Measurements from ENCODE around the gene SSBP4. TPM values are rescaled to one million over a fixed set of nuclear protein-coding genes. Genes with fewer than 3 reads are reported as not detected.

The SSBP4 gene
- total and polyA plus RNA-seq, 2 experiments from 2014 or later: 44.4 to 52.0 TPM

GRCh38 chr19:18392417-18392816, 26.8 kb upstream of the SSBP4 start:
- peaks cover 27% of the 10 kb centered on the region for H3K27me3 Mint-ChIP-seq (ENCODE audit: insufficient read depth, low read depth, poor library complexity)
- H3K4me3 Mint-ChIP-seq: no peak overlapping the region
- DNase-seq (ENCODE audit: low spot score): no peak
- Histone ChIP-seq H3K4me3 (no peak overlapping the region), H3K27me3 (ENCODE audit: insufficient read depth) (peaks cover 16% of the 10 kb centered on the region), H3K79me2 (replicated peaks; ENCODE audit: insufficient read depth) (no peaks in the 10 kb centered on the region), H3K4me1 (ENCODE audit: insufficient read depth) (peaks cover 2% of the 10 kb centered on the region; the same call in 1 of the 2 replicates), H3K27ac (ENCODE audit: low read depth) (no peak overlapping the region), H2AFZ (no peak overlapping the region), H3F3A (replicated peaks; ENCODE audit: low read depth) (peaks cover 13% of the 10 kb centered on the region; the same call in 1 of the 2 replicates), H3K9me2 (ENCODE audit: insufficient read depth) (no peaks in the 10 kb centered on the region), H4K20me1 (replicated peaks; ENCODE audit: insufficient read depth) (no peaks in the 10 kb centered on the region), H3K4me2 (no peak overlapping the region), H3K36me3 (ENCODE audit: insufficient read depth) (no peaks in the 10 kb centered on the region)
- ATAC-seq: no peak
- H3K36me3 Mint-ChIP-seq (ENCODE audit: low read depth): peaks cover 11% of the 10 kb centered on the region
- no peaks in the 10 kb centered on the region for H3K4me1 Mint-ChIP-seq
- TF ChIP-seq EZH2 (IDR thresholded peaks at IDR 0.05; ENCODE audit: low read depth, unreplicated experiment) (no peak), ZNF331 (CRISPR knock-in tag; IDR thresholded peaks at IDR 0.05; ENCODE audit: low read depth) (no peak), CREB1 (CRISPR knock-in tag; IDR thresholded peaks at IDR 0.05; ENCODE audit: low read depth) (no peak), NANOG (IDR thresholded peaks at IDR 0.05; ENCODE audit: borderline replicate concordance) (no peak), ETS1 (IDR thresholded peaks at IDR 0.05) (no peak), ZNF114 (CRISPR knock-in tag; IDR thresholded peaks at IDR 0.05) (no peak), ZNF462 (CRISPR knock-in tag; IDR thresholded peaks at IDR 0.05) (no peak), POLR2AphosphoS5 (IDR thresholded peaks at IDR 0.05; ENCODE audit: low read depth) (no peak)
- TF ChIP-seq, protein P1, sequence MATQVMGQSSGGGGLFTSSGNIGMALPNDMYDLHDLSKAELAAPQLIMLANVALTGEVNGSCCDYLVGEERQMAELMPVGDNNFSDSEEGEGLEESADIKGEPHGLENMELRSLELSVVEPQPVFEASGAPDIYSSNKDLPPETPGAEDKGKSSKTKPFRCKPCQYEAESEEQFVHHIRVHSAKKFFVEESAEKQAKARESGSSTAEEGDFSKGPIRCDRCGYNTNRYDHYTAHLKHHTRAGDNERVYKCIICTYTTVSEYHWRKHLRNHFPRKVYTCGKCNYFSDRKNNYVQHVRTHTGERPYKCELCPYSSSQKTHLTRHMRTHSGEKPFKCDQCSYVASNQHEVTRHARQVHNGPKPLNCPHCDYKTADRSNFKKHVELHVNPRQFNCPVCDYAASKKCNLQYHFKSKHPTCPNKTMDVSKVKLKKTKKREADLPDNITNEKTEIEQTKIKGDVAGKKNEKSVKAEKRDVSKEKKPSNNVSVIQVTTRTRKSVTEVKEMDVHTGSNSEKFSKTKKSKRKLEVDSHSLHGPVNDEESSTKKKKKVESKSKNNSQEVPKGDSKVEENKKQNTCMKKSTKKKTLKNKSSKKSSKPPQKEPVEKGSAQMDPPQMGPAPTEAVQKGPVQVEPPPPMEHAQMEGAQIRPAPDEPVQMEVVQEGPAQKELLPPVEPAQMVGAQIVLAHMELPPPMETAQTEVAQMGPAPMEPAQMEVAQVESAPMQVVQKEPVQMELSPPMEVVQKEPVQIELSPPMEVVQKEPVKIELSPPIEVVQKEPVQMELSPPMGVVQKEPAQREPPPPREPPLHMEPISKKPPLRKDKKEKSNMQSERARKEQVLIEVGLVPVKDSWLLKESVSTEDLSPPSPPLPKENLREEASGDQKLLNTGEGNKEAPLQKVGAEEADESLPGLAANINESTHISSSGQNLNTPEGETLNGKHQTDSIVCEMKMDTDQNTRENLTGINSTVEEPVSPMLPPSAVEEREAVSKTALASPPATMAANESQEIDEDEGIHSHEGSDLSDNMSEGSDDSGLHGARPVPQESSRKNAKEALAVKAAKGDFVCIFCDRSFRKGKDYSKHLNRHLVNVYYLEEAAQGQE (IDR thresholded peaks at IDR 0.05; ENCODE audit: unreplicated experiment): no peak
- H3K27ac Mint-ChIP-seq: no peak overlapping the region
- H3K9me3 Mint-ChIP-seq: no peaks in the 10 kb centered on the region
